COLO668 (cell line): ENCODE results near the gene KANTR.
"Not testable (repeated sequence)": the region's sequence is repeated elsewhere in the genome, so short reads cannot be mapped to it uniquely, and the experiment has no call there.

Source experiments
- DNase-seq: peaks from one replicate; lab custom pipeline; 2025; ENCODE audit not compliant: unreplicated experiment; lab: John Stamatoyannopoulos, UW

KANTR gene

GRCh38 chrX:53122013-53122412 is 28.1 kb downstream of the KANTR start:
- DNase-seq, result no peak

- no peak for DNase-seq
Observed at GRCh38 chrX:53125506-53125905, 31.6 kb downstream of the KANTR start.

GRCh38 chrX:53126377-53126776 is 32.4 kb downstream of the KANTR start:
- no peak for DNase-seq

- no peak for DNase-seq
Observed at GRCh38 chrX:53128097-53128749, 34.3 kb downstream of the KANTR start.

GRCh38 chrX:53133400-53133799 is 39.5 kb downstream of the KANTR start:
- DNase-seq, result no peak

- no peak for DNase-seq
Observed at GRCh38 chrX:53135581-53135980, 41.6 kb downstream of the KANTR start.

- DNase-seq, result no peak
Observed at GRCh38 chrX:53153581-53153980, 59.6 kb downstream of the KANTR start.

GRCh38 chrX:53155512-53156206 is 61.7 kb downstream of the KANTR start:
- no peak for DNase-seq

GRCh38 chrX:53156207-53156596 is 62.3 kb downstream of the KANTR start:
- DNase-seq, result no peak

GRCh38 chrX:53159184-53159583 is 65.2 kb downstream of the KANTR start:
- no peak for DNase-seq

- no peak for DNase-seq
Observed at GRCh38 chrX:53160297-53160983, 66.5 kb downstream of the KANTR start.

GRCh38 chrX:53163436-53163835 is 69.5 kb downstream of the KANTR start:
- DNase-seq, result no peak

GRCh38 chrX:53164566-53164965 is 70.6 kb downstream of the KANTR start:
- DNase-seq, result not testable (repeated sequence)

GRCh38 chrX:53166103-53166502 is 72.2 kb downstream of the KANTR start:
- no peak for DNase-seq

GRCh38 chrX:53171356-53171755 is 77.4 kb downstream of the KANTR start:
- DNase-seq, result no peak
